IMR-90 (cell line): ENCODE results near the gene HS2ST1. TPM values are rescaled to one million over a fixed set of nuclear protein-coding genes. Genes with fewer than 3 reads are reported as not detected.

ENCODE experiments used
- ATAC-seq: fragments of 200-7000 bp; cut with Tn5 transposase; 2 replicates; pipeline ENCODE4 v1.9.1; 2020; ENCODE audit warnings: low read depth, mild to moderate bottlenecking, moderate library complexity
- BruUV-seq: library from RNA; stranded (reverse); fragments of 400-500 nt; replicated peaks from 2 replicates; lab custom pipeline; 2021; lab: Mats Ljungman, UMichigan
- CTCF ChIA-PET: fragments of 300-600 bp; formaldehyde crosslinking; extraction: SDS; loops from one replicate; lab custom pipeline; 2021; ENCODE audit warnings: antibody characterized with exemption; lab: Yijun Ruan, JAX
- POLR2A ChIA-PET: fragments of 300-600 bp; sonication (Branson Sonifier 250); formaldehyde crosslinking; loops from one replicate; lab custom pipeline; 2022; ENCODE audit warnings: antibody characterized with exemption; ENCODE audit not compliant: unreplicated experiment; lab: Charles Lee
- DNase-seq: peaks from one replicate; pipeline ENCODE4 v3.0.0; 2013
- H2AFZ ChIP-seq: replicated peaks from 2 replicates; pipeline ENCODE3; 2013; ENCODE audit warnings: low read length, mild to moderate bottlenecking; ENCODE audit not compliant: poor library complexity
- H2AK5ac ChIP-seq: 2 replicates; pipeline ENCODE4 v1.6.1; 2013; ENCODE audit warnings: low read depth, low read length, inconsistent platforms
- H2AK9ac ChIP-seq: replicated peaks from 2 replicates; pipeline ENCODE3; 2013; ENCODE audit warnings: mild to moderate bottlenecking, low read depth, low read length, moderate library complexity; ENCODE audit not compliant: poor library complexity
- H2BK120ac ChIP-seq: 2 replicates; pipeline ENCODE4 v1.6.1; 2013; ENCODE audit warnings: low read depth, low read length, inconsistent platforms
- H2BK15ac ChIP-seq: 3 replicates; pipeline ENCODE4 v1.6.1; 2013; ENCODE audit warnings: low read depth, low read length, inconsistent platforms
- H2BK20ac ChIP-seq: 2 replicates; pipeline ENCODE4 v1.6.1; 2013; ENCODE audit warnings: low read depth, mild to moderate bottlenecking, inconsistent platforms, low read length, moderate library complexity
- H2BK5ac ChIP-seq: 2 replicates; pipeline ENCODE4 v1.6.1; 2013; ENCODE audit warnings: mild to moderate bottlenecking, low read depth, low read length, inconsistent platforms; ENCODE audit not compliant: poor library complexity, severe bottlenecking
- H3K14ac ChIP-seq: replicated peaks from 2 replicates; pipeline ENCODE4 v1.6.1; 2013; ENCODE audit warnings: low read depth, low read length, inconsistent platforms
- H3K18ac ChIP-seq: 2 replicates; pipeline ENCODE4 v1.6.1; 2013; ENCODE audit warnings: low read depth, low read length, control low read depth
- H3K23ac ChIP-seq: 2 replicates; pipeline ENCODE4 v1.6.1; 2013; ENCODE audit warnings: low read depth, low read length, inconsistent platforms
- H3K27ac ChIP-seq: 2 replicates; pipeline ENCODE4 v1.5.1; 2013; ENCODE audit warnings: mild to moderate bottlenecking, control low read depth, low read length; ENCODE audit not compliant: insufficient read depth
- H3K27me3 ChIP-seq: 2 replicates; pipeline ENCODE4 v1.6.1; 2013; ENCODE audit warnings: low read length; ENCODE audit not compliant: control insufficient read depth, insufficient read depth
- H3K36me3 ChIP-seq: 2 replicates; pipeline ENCODE4 v1.6.1; 2013; ENCODE audit warnings: low read length, mixed read lengths; ENCODE audit not compliant: control insufficient read depth, insufficient read depth
- H3K4ac ChIP-seq: 2 replicates; pipeline ENCODE4 v1.6.1; 2013; ENCODE audit warnings: low read depth, low read length, inconsistent platforms
- H3K4me1 ChIP-seq: 2 replicates; pipeline ENCODE4 v1.6.1; 2013; ENCODE audit warnings: low read length, mixed read lengths; ENCODE audit not compliant: control insufficient read depth, insufficient read depth
- H3K4me2 ChIP-seq: 2 replicates; pipeline ENCODE4 v1.6.1; 2013; ENCODE audit warnings: low read depth, mild to moderate bottlenecking, control low read depth, low read length, moderate library complexity
- H3K4me3 ChIP-seq: 2 replicates; pipeline ENCODE4 v1.5.1; 2013; ENCODE audit warnings: low read depth, mild to moderate bottlenecking, control low read depth, low read length, moderate library complexity; ENCODE audit not compliant: insufficient read depth
- H3K56ac ChIP-seq: 2 replicates; pipeline ENCODE4 v1.6.1; 2013; ENCODE audit warnings: low read length, inconsistent platforms; ENCODE audit not compliant: insufficient read depth; ENCODE audit errors: extremely low read depth
- H3K79me1 ChIP-seq, 2 experiments: 2 replicates each; pipeline ENCODE4 v1.6.1; 2013; ENCODE audit warnings: low read length in 2 of 2, inconsistent platforms in 1 of 2, low read depth in 1 of 2
- H3K9ac ChIP-seq: 2 replicates; pipeline ENCODE4 v1.6.1; 2013; ENCODE audit warnings: low read depth, low read length, control low read depth
- H3K9me1 ChIP-seq: 2 replicates; pipeline ENCODE4 v1.6.1; 2013; ENCODE audit warnings: low read length, inconsistent platforms; ENCODE audit not compliant: insufficient read depth
- H3K9me3 ChIP-seq: 2 replicates; pipeline ENCODE4 v1.6.1; 2013; ENCODE audit warnings: low read length; ENCODE audit not compliant: control insufficient read depth, insufficient read depth
- H4K20me1 ChIP-seq: 2 replicates; pipeline ENCODE4 v1.6.1; 2013; ENCODE audit warnings: low read length, inconsistent platforms; ENCODE audit not compliant: insufficient read depth
- H4K5ac ChIP-seq: 2 replicates; pipeline ENCODE4 v1.6.1; 2013; ENCODE audit warnings: mild to moderate bottlenecking, low read depth, low read length, control low read depth
- H4K8ac ChIP-seq, 2 experiments: 2 replicates each; pipeline ENCODE4 v1.6.1; 2013; ENCODE audit warnings: low read depth in 2 of 2, low read length in 2 of 2, control low read depth in 1 of 2, inconsistent platforms in 1 of 2
- H4K91ac ChIP-seq: 2 replicates; pipeline ENCODE4 v1.6.1; 2013; ENCODE audit warnings: low read depth, low read length, inconsistent platforms; ENCODE audit not compliant: insufficient read depth
- BHLHE40 ChIP-seq: fragments of 150-350 bp; IDR thresholded peaks from 2 replicates; pipeline ENCODE4 v1.6.1; 2016; ENCODE audit warnings: mild to moderate bottlenecking, low read depth, low read length
- CEBPB ChIP-seq: IDR thresholded peaks from 2 replicates; pipeline ENCODE4 v1.6.1; 2012; ENCODE audit warnings: low read depth, low read length, improper control_type of control experiment
- CHD1 ChIP-seq: IDR thresholded peaks from 2 replicates; pipeline ENCODE4 v1.6.1; 2012; ENCODE audit warnings: low read depth, low read length, improper control_type of control experiment
- CTCF ChIP-seq: conservative IDR thresholded peaks from 2 replicates; pipeline ENCODE4 v1.5.1; 2012; ENCODE audit warnings: mild to moderate bottlenecking, low read depth, low read length, improper control_type of control experiment
- FOS ChIP-seq: fragments of 150-350 bp; IDR thresholded peaks from 2 replicates; pipeline ENCODE4 v1.6.1; 2016; ENCODE audit warnings: low read depth, low read length
- MAFK ChIP-seq: IDR thresholded peaks from 2 replicates; pipeline ENCODE4 v1.6.1; 2012; ENCODE audit warnings: low read depth, low read length, improper control_type of control experiment
- MAZ ChIP-seq: IDR thresholded peaks from 2 replicates; pipeline ENCODE4 v1.6.1; 2012; ENCODE audit warnings: low read depth, mild to moderate bottlenecking, low read length, improper control_type of control experiment, moderate library complexity, borderline replicate concordance
- MXI1 ChIP-seq: IDR thresholded peaks from 2 replicates; pipeline ENCODE4 v1.6.1; 2012; ENCODE audit warnings: low read depth, mild to moderate bottlenecking, low read length, moderate library complexity, borderline replicate concordance
- NFE2L2 ChIP-seq: fragments of 150-350 bp; IDR thresholded peaks from 2 replicates; pipeline ENCODE4 v1.6.1; 2016; ENCODE audit warnings: low read depth, mild to moderate bottlenecking, low read length
- POLR2A ChIP-seq: IDR thresholded peaks from 2 replicates; pipeline ENCODE4 v1.6.1; 2012; ENCODE audit warnings: mild to moderate bottlenecking, low read depth, low read length
- RAD21 ChIP-seq: IDR thresholded peaks from 2 replicates; pipeline ENCODE4 v1.6.1; 2012; ENCODE audit warnings: low read length, improper control_type of control experiment
- RCOR1 ChIP-seq: IDR thresholded peaks from 2 replicates; pipeline ENCODE4 v1.6.1; 2012; ENCODE audit warnings: mild to moderate bottlenecking, low read length, improper control_type of control experiment; ENCODE audit not compliant: insufficient replicate concordance
- RFX5 ChIP-seq: IDR thresholded peaks from 2 replicates; pipeline ENCODE4 v1.8.0; 2012; ENCODE audit warnings: low read depth, mild to moderate bottlenecking, low read length, moderate library complexity
- SMC3 ChIP-seq: fragments of 150-350 bp; IDR thresholded peaks from 2 replicates; pipeline ENCODE4 v1.6.1; 2016; ENCODE audit warnings: low read depth, mild to moderate bottlenecking, antibody characterized with exemption, low read length, moderate library complexity
- WGBS, 2 experiments: methylation state at CpG; one replicate each; pipeline versions ENCODE4 v1.1.5 to v1.1.7; 2013; ENCODE audit warnings: missing lambda C conversion rate in 2 of 2; ENCODE audit not compliant: insufficient read length in 1 of 2; ENCODE audit errors: extremely low coverage in 2 of 2; 5-methylcytosine and 5-hydroxymethylcytosine counted together
- dilution Hi-C: fragments of 300-500 bp; cut with HindIII; formaldehyde crosslinking; loops from one replicate; pipeline ENCODE4 v1.14.3; 2018; ENCODE audit warnings: low sequenced_read_pairs; ENCODE audit not compliant: unreplicated experiment
- in situ Hi-C: fragments of 300-500 bp; cut with MboI; formaldehyde crosslinking; loops from 3 replicates; pipeline ENCODE4 v1.14.3; 2019; ENCODE audit warnings: low sequenced_read_pairs, inconsistent platforms, mixed read lengths
- intact Hi-C: fragments of 100-400 bp; cut with micrococcal nuclease; formaldehyde crosslinking; loops from 2 replicates; pipeline ENCODE4 v1.10.0; 2022
- polyA plus RNA-seq, 3 experiments: library from polyadenylated mRNA; depleted of rRNA; stranded (reverse); fragments of >200 nt; gene quantifications; 2 replicates each; pipeline ENCODE4 v1.2.3, GENCODE V29; 2012; ENCODE audit warnings: low replicate concordance in 1 of 3
- total RNA-seq: library from RNA; depleted of rRNA; stranded (reverse); fragments of >200 nt; gene quantifications from 2 replicates; pipeline ENCODE4 v1.2.3, GENCODE V29; 2012
- TF ChIP-seq, protein P1 (sequence below): fragments of 150-350 bp; IDR thresholded peaks from 2 replicates; pipeline ENCODE4 v1.6.1; 2016; ENCODE audit warnings: low read depth, mild to moderate bottlenecking, low read length, moderate library complexity, borderline replicate concordance
- TF ChIP-seq, protein P2 (sequence below): fragments of 150-350 bp; IDR thresholded peaks from 2 replicates; pipeline ENCODE4 v1.6.1; 2017; ENCODE audit warnings: mild to moderate bottlenecking, antibody characterized with exemption, low read length, low read depth

Gene HS2ST1
- total and polyA plus RNA-seq, 2 of the 4 experiments (the other 2 are of a cell fraction): 7.8 to 13.1 TPM

GRCh38 chr1:87144316-87144895, 230.0 kb downstream of the HS2ST1 start:
- H2BK20ac ChIP-seq: no peak overlapping the region
- H4K20me1 ChIP-seq: no peaks in the 10 kb centered on the region
- no peaks in the 10 kb centered on the region for H3K9me3 ChIP-seq
- WGBS, 2 experiments: no CpG with 5 or more reads among the region's 8 CpGs
- no peak overlapping the region for H3K4me2 ChIP-seq
- no peak overlapping the region for H3K14ac ChIP-seq
- no peak for ATAC-seq
- no peak overlapping the region for H4K5ac ChIP-seq
- no peak overlapping the region for H3K23ac ChIP-seq
- no peak overlapping the region for H2BK15ac ChIP-seq
- no peak overlapping the region for H3K4ac ChIP-seq
- BruUV-seq: no TSS peak
- no peak overlapping the region for H2BK120ac ChIP-seq
- H2AK5ac ChIP-seq: no peak overlapping the region
- intact Hi-C loops (no loop called here), in situ Hi-C loops (loop anchor here (25.0 kb wide), 1 partner anchor 918 kb away; no protein-coding TSS in a partner anchor), dilution Hi-C loops (no loop called here)
- H4K8ac ChIP-seq: no peak overlapping the region
- peaks cover 6% of the 10 kb centered on the region; the same call in 1 of the 2 replicates for H3K4me1 ChIP-seq
- no peak overlapping the region for H3K4me3 ChIP-seq
- no peak for DNase-seq
- H3K27ac ChIP-seq: no peak overlapping the region
- H2AK9ac ChIP-seq: no peak overlapping the region
- no peak overlapping the region for H3K18ac ChIP-seq
- no peaks in the 10 kb centered on the region for H3K9me1 ChIP-seq
- POLR2A ChIA-PET: no interaction called here
- no peaks in the 10 kb centered on the region for H3K36me3 ChIP-seq
- H3K9ac ChIP-seq: no peak overlapping the region
- peaks cover 4% of the 10 kb centered on the region; the same call in 1 of the 2 replicates for H3K27me3 ChIP-seq
- no peak overlapping the region for H2BK5ac ChIP-seq
- CTCF ChIA-PET: interaction anchor here (0.6 kb wide), 1 partner anchor 64 kb away, joined by 3 read pairs; no protein-coding TSS in a partner anchor
- H2AFZ ChIP-seq: no peak overlapping the region
- TF ChIP-seq POLR2A (no peak), SMC3 (no peak), RAD21 (no peak), MAZ (no peak), FOS (no peak), CTCF (no peak), CEBPB (no peak), BHLHE40 (no peak), RCOR1 (no peak), MXI1 (no peak), MAFK (no peak), RFX5 (no peak), NFE2L2 (no peak), CHD1 (no peak)
- TF ChIP-seq, protein P1, sequence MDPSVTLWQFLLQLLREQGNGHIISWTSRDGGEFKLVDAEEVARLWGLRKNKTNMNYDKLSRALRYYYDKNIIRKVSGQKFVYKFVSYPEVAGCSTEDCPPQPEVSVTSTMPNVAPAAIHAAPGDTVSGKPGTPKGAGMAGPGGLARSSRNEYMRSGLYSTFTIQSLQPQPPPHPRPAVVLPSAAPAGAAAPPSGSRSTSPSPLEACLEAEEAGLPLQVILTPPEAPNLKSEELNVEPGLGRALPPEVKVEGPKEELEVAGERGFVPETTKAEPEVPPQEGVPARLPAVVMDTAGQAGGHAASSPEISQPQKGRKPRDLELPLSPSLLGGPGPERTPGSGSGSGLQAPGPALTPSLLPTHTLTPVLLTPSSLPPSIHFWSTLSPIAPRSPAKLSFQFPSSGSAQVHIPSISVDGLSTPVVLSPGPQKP: no peak
- TF ChIP-seq, protein P2, sequence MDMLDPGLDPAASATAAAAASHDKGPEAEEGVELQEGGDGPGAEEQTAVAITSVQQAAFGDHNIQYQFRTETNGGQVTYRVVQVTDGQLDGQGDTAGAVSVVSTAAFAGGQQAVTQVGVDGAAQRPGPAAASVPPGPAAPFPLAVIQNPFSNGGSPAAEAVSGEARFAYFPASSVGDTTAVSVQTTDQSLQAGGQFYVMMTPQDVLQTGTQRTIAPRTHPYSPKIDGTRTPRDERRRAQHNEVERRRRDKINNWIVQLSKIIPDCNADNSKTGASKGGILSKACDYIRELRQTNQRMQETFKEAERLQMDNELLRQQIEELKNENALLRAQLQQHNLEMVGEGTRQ: no peak
- H3K79me1 ChIP-seq: no peaks in the 10 kb centered on the region
- no peak overlapping the region for H3K56ac ChIP-seq
- H4K91ac ChIP-seq: no peak overlapping the region
